GM19099 (cell line): ENCODE results near the gene HOMER2.

Source experiments
- POLR2A ChIP-seq: IDR thresholded peaks from 3 replicates; pipeline ENCODE4 v1.6.1; 2011; ENCODE audit warnings: low read depth; ENCODE audit not compliant: insufficient read length; ENCODE audit errors: extremely low read depth

The HOMER2 gene

GRCh38 chr15:82873000-82873680 is 79.4 kb downstream of the HOMER2 start:
- TF ChIP-seq POLR2A, result no peak

- no peak for TF ChIP-seq POLR2A
Observed at GRCh38 chr15:82871832-82872484, 80.6 kb downstream of the HOMER2 start.

- TF ChIP-seq POLR2A, result no peak
Observed at GRCh38 chr15:82871358-82871757, 81.2 kb downstream of the HOMER2 start.

GRCh38 chr15:82870727-82871320 is 81.7 kb downstream of the HOMER2 start:
- no peak for TF ChIP-seq POLR2A

GRCh38 chr15:82864967-82865366 is 87.6 kb downstream of the HOMER2 start:
- TF ChIP-seq POLR2A, result no peak

- no peak for TF ChIP-seq POLR2A
Observed at GRCh38 chr15:82862886-82863285, 89.6 kb downstream of the HOMER2 start.

- TF ChIP-seq POLR2A, result no peak
Observed at GRCh38 chr15:82858932-82859331, 93.6 kb downstream of the HOMER2 start.

GRCh38 chr15:82856397-82857170 is 95.9 kb downstream of the HOMER2 start:
- no peak for TF ChIP-seq POLR2A

GRCh38 chr15:82855286-82856100 is 97.0 kb downstream of the HOMER2 start:
- no peak for TF ChIP-seq POLR2A

GRCh38 chr15:82854554-82854953 is 98.0 kb downstream of the HOMER2 start:
- TF ChIP-seq POLR2A, result no peak

- no peak for TF ChIP-seq POLR2A
Observed at GRCh38 chr15:82852941-82853561, 99.5 kb downstream of the HOMER2 start.

GRCh38 chr15:82851981-82852511 is 100.5 kb downstream of the HOMER2 start:
- no peak for TF ChIP-seq POLR2A

GRCh38 chr15:82851306-82851850 is 101.1 kb downstream of the HOMER2 start:
- TF ChIP-seq POLR2A, result no peak

GRCh38 chr15:82850731-82851130 is 101.8 kb downstream of the HOMER2 start:
- TF ChIP-seq POLR2A, result no peak
